ENCODE results near the gene KCTD16.

Gene KCTD16

GRCh38 chr5:144522698-144523097 is 352.0 kb downstream of the KCTD16 start:
- DNase-seq = no peak

GRCh38 chr5:144525000-144525399 is 354.3 kb downstream of the KCTD16 start:
- DNase-seq = no peak

GRCh38 chr5:144531188-144531587 is 360.5 kb downstream of the KCTD16 start:
- DNase-seq = peak in 1 of 51 donors; percentile 5

Data from hypothalamus (tissue), 51 donors.